HG03045 (cell line): Measurements from ENCODE around the gene ATP1A3.
"Not testable (repeated sequence)": the region's sequence is repeated elsewhere in the genome, so short reads cannot be mapped to it uniquely, and the experiment has no call there.

Source experiments
- ATAC-seq: cut with Tn5 transposase; IDR thresholded peaks from one replicate; pipeline ENCODE4 v1.9.1; 2021; ENCODE audit warnings: mild to moderate bottlenecking, moderate library complexity; ENCODE audit not compliant: unreplicated experiment

The ATP1A3 gene

GRCh38 chr19:41955521-41955920 lies 38.5 kb downstream of the ATP1A3 start:
- no peak for ATAC-seq

GRCh38 chr19:41951686-41952172 lies 42.3 kb downstream of the ATP1A3 start:
- no peak for ATAC-seq

- ATAC-seq: no peak
Measured at GRCh38 chr19:41947091-41947490, 46.9 kb downstream of the ATP1A3 start.

- ATAC-seq: peak; percentile 71
Measured at GRCh38 chr19:41945135-41945766, 48.8 kb downstream of the ATP1A3 start.

GRCh38 chr19:41944336-41944735 lies 49.7 kb downstream of the ATP1A3 start:
- ATAC-seq: no peak

- no peak for ATAC-seq
Measured at GRCh38 chr19:41941410-41942202, 52.4 kb downstream of the ATP1A3 start.

- ATAC-seq: no peak
Measured at GRCh38 chr19:41940731-41941409, 53.2 kb downstream of the ATP1A3 start.

GRCh38 chr19:41939861-41940730 lies 53.9 kb downstream of the ATP1A3 start:
- no peak for ATAC-seq

GRCh38 chr19:41939209-41939608 lies 54.8 kb downstream of the ATP1A3 start:
- not testable (repeated sequence) for ATAC-seq

GRCh38 chr19:41937525-41938468 lies 56.2 kb downstream of the ATP1A3 start:
- ATAC-seq: no peak

- no peak for ATAC-seq
Measured at GRCh38 chr19:41936961-41937360, 57.1 kb downstream of the ATP1A3 start.

GRCh38 chr19:41936416-41936850 lies 57.6 kb downstream of the ATP1A3 start:
- no peak for ATAC-seq

- ATAC-seq: no peak
Measured at GRCh38 chr19:41935760-41936415, 58.1 kb downstream of the ATP1A3 start.

GRCh38 chr19:41934849-41935374 lies 59.1 kb downstream of the ATP1A3 start:
- peak; percentile 48 for ATAC-seq

GRCh38 chr19:41933693-41934426 lies 60.2 kb downstream of the ATP1A3 start:
- no peak for ATAC-seq

- ATAC-seq: no peak
Measured at GRCh38 chr19:41932720-41933332, 61.2 kb downstream of the ATP1A3 start.

- no peak for ATAC-seq
Measured at GRCh38 chr19:41932259-41932719, 61.7 kb downstream of the ATP1A3 start.
